ENCODE results near the gene COQ10A. TPM values are rescaled to one million over a fixed set of nuclear protein-coding genes. Genes with fewer than 3 reads are reported as not detected.

The COQ10A gene
- total and polyA plus RNA-seq, 2 of the 13 experiments (the other 11 are each of a cell fraction or from before 2014, with no cell fraction given): 21.0 to 37.3 TPM

DNA sequence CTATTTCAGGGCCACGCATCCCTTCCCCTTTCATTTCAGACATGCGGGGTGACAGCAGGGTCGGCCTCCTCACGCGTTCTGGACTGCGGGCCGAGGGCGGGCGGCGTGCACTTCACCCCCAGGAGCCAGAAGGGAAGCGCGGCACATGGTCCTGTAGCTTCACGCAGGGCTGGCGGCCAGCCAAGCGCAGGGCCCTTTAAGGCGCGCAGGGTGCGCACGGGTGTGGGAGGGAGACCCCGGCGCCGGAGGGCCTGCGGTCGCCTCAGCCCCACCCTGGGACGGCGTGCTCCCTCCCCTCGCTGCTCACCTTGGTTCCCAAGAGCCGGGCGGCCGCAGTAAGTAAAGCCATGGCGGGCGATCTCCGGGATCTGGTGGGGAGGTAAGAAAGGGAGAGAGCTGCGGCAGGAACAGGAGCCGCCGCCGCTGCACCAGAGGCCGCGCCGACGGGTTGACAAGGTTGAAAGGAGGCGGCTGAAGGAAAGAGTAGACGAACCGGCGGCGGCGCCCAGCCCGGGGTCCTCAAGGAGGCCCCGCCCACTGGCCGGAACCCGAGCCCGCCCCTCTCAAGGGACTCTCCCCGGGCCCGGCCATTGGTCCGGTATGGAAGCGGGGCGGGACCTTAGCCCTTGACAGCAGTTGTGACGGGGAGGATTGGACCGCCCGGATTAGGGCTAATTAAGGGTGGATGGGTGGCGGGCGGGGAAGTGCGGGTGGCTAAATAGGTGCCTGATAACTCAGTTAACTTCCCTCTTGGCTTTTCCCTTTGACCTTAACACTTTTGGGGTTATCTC, 33.3 kb downstream of the COQ10A start, which contains the start of gene CS (continued):
- TF ChIP-seq, protein P1, sequence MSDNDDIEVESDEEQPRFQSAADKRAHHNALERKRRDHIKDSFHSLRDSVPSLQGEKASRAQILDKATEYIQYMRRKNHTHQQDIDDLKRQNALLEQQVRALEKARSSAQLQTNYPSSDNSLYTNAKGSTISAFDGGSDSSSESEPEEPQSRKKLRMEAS (IDR thresholded peaks at IDR 0.05): peak; percentile 94
- TF ChIP-seq KLF15 (CRISPR knock-in tag; IDR thresholded peaks at IDR 0.05; ENCODE audit: borderline replicate concordance) (peak; percentile 16; the same call in 1 of the 2 replicates), MAZ (IDR thresholded peaks at IDR 0.05; ENCODE audit: borderline replicate concordance, low read depth, low read length) (peak; percentile 43; the same call in 1 of the 2 replicates), MAZ (CRISPR knock-in tag; IDR thresholded peaks at IDR 0.05; ENCODE audit: low read depth) (peak; percentile 72), FOXM1 (CRISPR knock-in tag; IDR thresholded peaks at IDR 0.05) (no peak), ZSCAN21 (CRISPR knock-in tag; IDR thresholded peaks at IDR 0.05; ENCODE audit: borderline replicate concordance) (peak; percentile 79), GABPA (IDR thresholded peaks at IDR 0.05; ENCODE audit: low read depth, low read length) (peak; percentile 51), GABPA (CRISPR knock-in tag; IDR thresholded peaks at IDR 0.05; ENCODE audit: low read depth) (peak; percentile 80), BRD4 (CRISPR knock-in tag; IDR thresholded peaks at IDR 0.05) (no peak), ZBTB7B (CRISPR knock-in tag; IDR thresholded peaks at IDR 0.05) (peak; percentile 60; the same call in 1 of the 2 replicates), ZNF7 (CRISPR knock-in tag; IDR thresholded peaks at IDR 0.05) (no peak), RELA (CRISPR knock-in tag; IDR thresholded peaks at IDR 0.05) (0 out of 2 replicates have a peak, but pooled peaks have one; percentile 82), GFI1 (CRISPR knock-in tag; IDR thresholded peaks at IDR 0.05; ENCODE audit: borderline replicate concordance) (no peak; the same call in 1 of the 2 replicates), HOXA7 (CRISPR knock-in tag; IDR thresholded peaks at IDR 0.05) (no peak), ZNF570 (CRISPR knock-in tag; IDR thresholded peaks at IDR 0.05; ENCODE audit: borderline replicate concordance) (no peak), ZNF296 (CRISPR knock-in tag; conservative IDR thresholded peaks at IDR 0.05) (no peak), ZNF207 (IDR thresholded peaks at IDR 0.05; ENCODE audit: borderline replicate concordance) (no peak), POGZ (CRISPR knock-in tag; IDR thresholded peaks at IDR 0.05) (peak; percentile 47; the same call in 1 of the 2 replicates), ZNF160 (CRISPR knock-in tag; IDR thresholded peaks at IDR 0.05) (peak; percentile 18; the same call in 1 of the 2 replicates)
- TF ChIP-seq, protein P2, sequence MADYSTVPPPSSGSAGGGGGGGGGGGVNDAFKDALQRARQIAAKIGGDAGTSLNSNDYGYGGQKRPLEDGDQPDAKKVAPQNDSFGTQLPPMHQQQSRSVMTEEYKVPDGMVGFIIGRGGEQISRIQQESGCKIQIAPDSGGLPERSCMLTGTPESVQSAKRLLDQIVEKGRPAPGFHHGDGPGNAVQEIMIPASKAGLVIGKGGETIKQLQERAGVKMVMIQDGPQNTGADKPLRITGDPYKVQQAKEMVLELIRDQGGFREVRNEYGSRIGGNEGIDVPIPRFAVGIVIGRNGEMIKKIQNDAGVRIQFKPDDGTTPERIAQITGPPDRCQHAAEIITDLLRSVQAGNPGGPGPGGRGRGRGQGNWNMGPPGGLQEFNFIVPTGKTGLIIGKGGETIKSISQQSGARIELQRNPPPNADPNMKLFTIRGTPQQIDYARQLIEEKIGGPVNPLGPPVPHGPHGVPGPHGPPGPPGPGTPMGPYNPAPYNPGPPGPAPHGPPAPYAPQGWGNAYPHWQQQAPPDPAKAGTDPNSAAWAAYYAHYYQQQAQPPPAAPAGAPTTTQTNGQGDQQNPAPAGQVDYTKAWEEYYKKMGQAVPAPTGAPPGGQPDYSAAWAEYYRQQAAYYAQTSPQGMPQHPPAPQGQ (CRISPR knock-in tag; IDR thresholded peaks at IDR 0.05; ENCODE audit: borderline replicate concordance): no peak
- TF ChIP-seq, protein P3, sequence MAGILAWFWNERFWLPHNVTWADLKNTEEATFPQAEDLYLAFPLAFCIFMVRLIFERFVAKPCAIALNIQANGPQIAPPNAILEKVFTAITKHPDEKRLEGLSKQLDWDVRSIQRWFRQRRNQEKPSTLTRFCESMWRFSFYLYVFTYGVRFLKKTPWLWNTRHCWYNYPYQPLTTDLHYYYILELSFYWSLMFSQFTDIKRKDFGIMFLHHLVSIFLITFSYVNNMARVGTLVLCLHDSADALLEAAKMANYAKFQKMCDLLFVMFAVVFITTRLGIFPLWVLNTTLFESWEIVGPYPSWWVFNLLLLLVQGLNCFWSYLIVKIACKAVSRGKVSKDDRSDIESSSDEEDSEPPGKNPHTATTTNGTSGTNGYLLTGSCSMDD (CRISPR knock-in tag; IDR thresholded peaks at IDR 0.05): no peak
- TF ChIP-seq, protein P4, sequence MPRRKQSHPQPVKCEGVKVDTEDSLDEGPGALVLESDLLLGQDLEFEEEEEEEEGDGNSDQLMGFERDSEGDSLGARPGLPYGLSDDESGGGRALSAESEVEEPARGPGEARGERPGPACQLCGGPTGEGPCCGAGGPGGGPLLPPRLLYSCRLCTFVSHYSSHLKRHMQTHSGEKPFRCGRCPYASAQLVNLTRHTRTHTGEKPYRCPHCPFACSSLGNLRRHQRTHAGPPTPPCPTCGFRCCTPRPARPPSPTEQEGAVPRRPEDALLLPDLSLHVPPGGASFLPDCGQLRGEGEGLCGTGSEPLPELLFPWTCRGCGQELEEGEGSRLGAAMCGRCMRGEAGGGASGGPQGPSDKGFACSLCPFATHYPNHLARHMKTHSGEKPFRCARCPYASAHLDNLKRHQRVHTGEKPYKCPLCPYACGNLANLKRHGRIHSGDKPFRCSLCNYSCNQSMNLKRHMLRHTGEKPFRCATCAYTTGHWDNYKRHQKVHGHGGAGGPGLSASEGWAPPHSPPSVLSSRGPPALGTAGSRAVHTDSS (CRISPR knock-in tag; conservative IDR thresholded peaks at IDR 0.05): no peak
- TF ChIP-seq, protein P5, sequence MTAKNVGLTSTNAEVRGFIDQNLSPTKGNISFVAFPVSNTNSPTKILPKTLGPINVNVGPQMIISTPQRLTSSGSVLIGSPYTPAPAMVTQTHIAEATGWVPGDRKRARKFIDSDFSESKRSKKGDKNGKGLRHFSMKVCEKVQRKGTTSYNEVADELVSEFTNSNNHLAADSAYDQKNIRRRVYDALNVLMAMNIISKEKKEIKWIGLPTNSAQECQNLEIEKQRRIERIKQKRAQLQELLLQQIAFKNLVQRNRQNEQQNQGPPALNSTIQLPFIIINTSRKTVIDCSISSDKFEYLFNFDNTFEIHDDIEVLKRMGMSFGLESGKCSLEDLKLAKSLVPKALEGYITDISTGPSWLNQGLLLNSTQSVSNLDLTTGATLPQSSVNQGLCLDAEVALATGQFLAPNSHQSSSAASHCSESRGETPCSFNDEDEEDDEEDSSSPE (CRISPR knock-in tag; IDR thresholded peaks at IDR 0.05): peak; percentile 53
- TF ChIP-seq, protein P6, sequence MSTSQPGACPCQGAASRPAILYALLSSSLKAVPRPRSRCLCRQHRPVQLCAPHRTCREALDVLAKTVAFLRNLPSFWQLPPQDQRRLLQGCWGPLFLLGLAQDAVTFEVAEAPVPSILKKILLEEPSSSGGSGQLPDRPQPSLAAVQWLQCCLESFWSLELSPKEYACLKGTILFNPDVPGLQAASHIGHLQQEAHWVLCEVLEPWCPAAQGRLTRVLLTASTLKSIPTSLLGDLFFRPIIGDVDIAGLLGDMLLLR (CRISPR knock-in tag; IDR thresholded peaks at IDR 0.05): peak; percentile 80

Measured in HepG2 (cell line).